B cell (primary cell): ENCODE measurements around the gene NCOA7.

Experiments used
- CTCF ChIP-seq: fragments of 200-600 bp; IDR thresholded peaks from one replicate; pipeline ENCODE4 v1.8.0; 2022; ENCODE audit warnings: antibody characterized with exemption, mild to moderate bottlenecking
- EZH2 ChIP-seq: IDR thresholded peaks from 2 replicates; pipeline ENCODE4 v1.6.1; 2012; ENCODE audit warnings: borderline replicate concordance, low read depth, mild to moderate bottlenecking, moderate library complexity, low read length; ENCODE audit not compliant: insufficient read depth, poor library complexity, severe bottlenecking

DNA sequence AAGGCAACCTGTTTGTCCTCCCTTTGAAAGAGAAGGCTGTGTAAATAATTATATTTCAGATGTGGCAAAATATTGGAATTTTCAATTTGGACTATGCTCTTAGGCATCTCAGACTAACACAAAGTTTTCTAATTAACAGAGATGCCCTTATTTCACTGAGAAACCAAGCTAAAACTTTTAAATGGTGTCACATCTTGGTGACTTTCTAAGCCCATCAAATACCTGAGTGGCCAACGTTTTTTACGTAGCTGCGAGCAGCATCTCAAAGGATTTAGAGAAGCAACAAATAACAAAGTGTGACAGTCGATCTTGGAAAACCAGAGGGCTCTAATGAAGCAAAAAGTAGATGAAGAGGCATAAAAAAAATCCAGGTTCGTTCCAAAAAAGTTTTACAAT, 44.7 kb upstream of the NCOA7 start:
- TF ChIP-seq CTCF, result no peak
- no peak for TF ChIP-seq EZH2
